ENCODE measurements around the gene MYBBP1A. TPM values are rescaled to one million over a fixed set of nuclear protein-coding genes. Genes with fewer than 3 reads are reported as not detected.

MYBBP1A gene
- total and polyA plus RNA-seq, 2 of the 8 experiments (the other 6 are each of a cell fraction or from before 2014, with no cell fraction given): 46.8 to 151 TPM

- Histone ChIP-seq H2BK120ac (replicated peaks; ENCODE audit: low read depth, low read length) (no peak overlapping the region), H3K23ac (ENCODE audit: insufficient read length) (no peak overlapping the region), H3K27ac (ENCODE audit: low read depth, low read length) (no peak overlapping the region), H3K18ac (ENCODE audit: extremely low read depth, low read length) (no peak overlapping the region), H2BK12ac (ENCODE audit: low read depth, low read length) (peak overlapping the region; percentile 39; the same call in 1 of the 2 replicates), H2AK5ac (ENCODE audit: low read depth, low read length) (no peak overlapping the region), H3K4ac (replicated peaks; ENCODE audit: insufficient read length, low read depth, low read length) (no peak overlapping the region), H4K91ac (replicated peaks; ENCODE audit: insufficient read length, low read length) (no peak overlapping the region), H3K27me3 (replicated peaks in 1 of 4; ENCODE audit: control insufficient read depth in 3 of 4, extremely low read depth in 1 of 4, insufficient read depth in 3 of 4, low read length in 3 of 4) (no peaks in the 10 kb centered on the region), H2BK15ac (ENCODE audit: low read length) (no peak overlapping the region; the same call in 1 of the 2 replicates), H2BK5ac (ENCODE audit: low read depth, low read length) (no peak overlapping the region), H3K9ac (replicated peaks in 1 of 4; ENCODE audit: extremely low read depth in 1 of 4, low read depth in 3 of 4, low read length in 3 of 4) (no peak overlapping the region; a peak in 1 of 7 replicates), H3K9me3 (ENCODE audit: insufficient read depth in 2 of 2, low read depth in 1 of 2, low read length in 1 of 2) (no peaks in the 10 kb centered on the region), H4K5ac (ENCODE audit: insufficient read length, low read depth, low read length) (no peak overlapping the region), H3K4me1 (replicated peaks in 1 of 4; ENCODE audit: control insufficient read depth in 3 of 4, insufficient read depth in 4 of 4, low read length in 3 of 4) (peaks cover 6 to 14% (median 7%) of the 10 kb centered on the region in 4 experiments; a peak in 6 of 7 replicates), H3K4me2 (ENCODE audit: insufficient read depth in 1 of 2, low read depth in 2 of 2, low read length in 2 of 2) (no peak overlapping the region), H4K20me1 (replicated peaks in 1 of 2; ENCODE audit: control insufficient read depth in 1 of 2, insufficient read depth in 2 of 2, low read length in 2 of 2) (no peaks in the 10 kb centered on the region), H3K56ac (replicated peaks; ENCODE audit: insufficient read length, low read depth, low read length) (no peak overlapping the region), H3K36me3 (ENCODE audit: control insufficient read depth in 2 of 4, insufficient read depth in 4 of 4, low read length in 3 of 4) (no peaks in the 10 kb centered on the region), H3K79me1 (ENCODE audit: low read depth, low read length) (no peaks in the 10 kb centered on the region), H4K8ac (ENCODE audit: extremely low read depth, insufficient read depth, low read length) (no peak overlapping the region), H3K23me2 (ENCODE audit: low read depth, low read length) (peaks cover 4% of the 10 kb centered on the region; the same call in 1 of the 2 replicates), H3K4me3 (ENCODE audit: extremely low read depth in 1 of 4, insufficient read depth in 2 of 4, low read depth in 3 of 4, low read length in 4 of 4) (no peak overlapping the region), H2AFZ (ENCODE audit: low read length) (no peak overlapping the region), H3K79me2 (ENCODE audit: control insufficient read depth in 1 of 2, insufficient read depth in 2 of 2, low read length in 2 of 2) (peaks cover 0 to 2% of the 10 kb centered on the region in 2 experiments; a peak in 3 of 4 replicates), H2BK20ac (ENCODE audit: low read length) (no peak overlapping the region), H3K14ac (ENCODE audit: insufficient read length) (no peak overlapping the region)
- no peak for DNase-seq (ENCODE audit: low read depth in 1 of 2, low spot score in 2 of 2)
- no peak for FAIRE-seq
- ChIA-PET POLR2A (ENCODE audit: partially characterized antibody) (interaction anchor here (0.6 to 32.8 kb wide), 4 partner anchors 8 to 72 kb away, joined by 3 to 546 read pairs (median 3); no protein-coding TSS in a partner anchor), CTCF (ENCODE audit: partially characterized antibody) (interaction anchor here (0.8 to 4.1 kb wide), 11 partner anchors 11 to 139 kb away, joined by 3 to 32 read pairs (median 3); no protein-coding TSS in a partner anchor)
- WGBS, 2 experiments (ENCODE audit: extremely low coverage in 1 of 2, insufficient coverage in 1 of 2, insufficient read length in 1 of 2, insufficient replicate concordance in 2 of 2, low coverage in 1 of 2, low lambda C conversion rate in 2 of 2, missing lambda C conversion rate in 1 of 2): 78% methylated on average over 5 of the region's 5 CpGs; no CpG with 5 or more reads in 1 of the 2 experiments
- TF ChIP-seq YY1 (IDR thresholded peaks at IDR 0.05; ENCODE audit: low read depth, low read length) (no peak), KDM5A (IDR thresholded peaks at IDR 0.05; ENCODE audit: low read length) (no peak), SRF (IDR thresholded peaks at IDR 0.05; ENCODE audit: low read depth, low read length) (no peak), ATF2 (IDR thresholded peaks at IDR 0.05; ENCODE audit: low read length) (no peak), SIRT6 (IDR thresholded peaks at IDR 0.05; ENCODE audit: low read length) (no peak), RFX5 (IDR thresholded peaks at IDR 0.05; ENCODE audit: borderline replicate concordance, low read depth, low read length) (no peak), CREB1 (IDR thresholded peaks at IDR 0.05) (no peak), CEBPB (IDR thresholded peaks at IDR 0.05; ENCODE audit: low read depth, low read length) (no peak), SUZ12 (IDR thresholded peaks at IDR 0.05; ENCODE audit: low read length) (no peak), JUN (IDR thresholded peaks at IDR 0.05; ENCODE audit: low read depth, low read length) (no peak), CHD2 (IDR thresholded peaks at IDR 0.05; ENCODE audit: low read length) (no peak), HDAC6 (IDR thresholded peaks at IDR 0.05; ENCODE audit: low read depth, low read length) (no peak), ASH2L (IDR thresholded peaks at IDR 0.05; ENCODE audit: low read length) (no peak), NRF1 (IDR thresholded peaks at IDR 0.05; ENCODE audit: low read depth, low read length) (no peak), POLR2A (IDR thresholded peaks at IDR 0.05; ENCODE audit: control extremely low read depth in 1 of 2, low read depth in 2 of 2, low read length in 2 of 2) (no peak)
Observed at GRCh38 chr17:4559966-4560365, 4.8 kb upstream of the MYBBP1A start.
